GM19467 (cell line): ENCODE data around the gene PRKCA.
"Not testable (repeated sequence)": the region's sequence is repeated elsewhere in the genome, so short reads cannot be mapped to it uniquely, and the experiment has no call there.

Experiments used
- ATAC-seq: cut with Tn5 transposase; IDR thresholded peaks from one replicate; pipeline ENCODE4 v1.9.1; 2021; ENCODE audit warnings: mild to moderate bottlenecking, moderate library complexity; ENCODE audit not compliant: unreplicated experiment

Gene PRKCA

DNA sequence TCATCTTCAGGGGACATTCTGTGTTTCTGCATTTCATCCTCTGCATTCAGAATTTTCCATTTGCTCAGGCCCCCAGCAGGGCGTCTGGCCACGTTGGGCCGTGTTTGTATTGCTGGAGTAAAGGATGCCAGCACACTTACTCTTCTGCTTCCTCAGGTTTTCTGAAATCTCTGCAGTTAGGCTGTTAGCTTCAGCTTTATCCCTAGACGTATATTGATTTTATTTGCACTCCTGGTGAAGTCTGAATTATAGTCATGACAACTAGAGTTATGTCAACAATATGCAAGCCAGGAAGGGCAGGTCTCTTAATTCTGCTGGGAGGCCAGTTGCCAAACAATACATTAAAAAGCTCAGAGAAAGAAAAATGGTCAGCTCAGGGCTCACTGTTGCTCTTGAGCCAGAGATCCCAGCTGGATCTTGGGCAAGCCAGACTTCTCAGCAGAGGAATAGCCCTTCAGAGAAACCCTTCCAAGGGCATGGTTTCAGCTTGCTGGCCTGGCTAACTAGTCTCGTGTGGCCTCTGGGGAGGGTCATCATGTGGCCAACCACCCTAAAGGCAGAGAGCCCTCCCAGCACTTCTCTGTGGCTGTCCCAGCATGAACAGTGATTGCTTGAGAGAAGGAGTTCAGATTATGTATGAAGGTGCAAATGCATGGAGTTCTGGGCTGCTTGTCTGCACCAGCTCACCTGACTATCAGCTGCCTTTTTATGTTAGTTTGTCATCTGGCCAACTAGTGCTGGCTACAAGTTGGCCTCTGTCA is 422.3 kb downstream of the PRKCA start:
- ATAC-seq = no peak

- ATAC-seq = not testable (repeated sequence)
These were observed 423.0 kb downstream of the PRKCA start for GRCh38 chr17:66725438-66725837.

DNA sequence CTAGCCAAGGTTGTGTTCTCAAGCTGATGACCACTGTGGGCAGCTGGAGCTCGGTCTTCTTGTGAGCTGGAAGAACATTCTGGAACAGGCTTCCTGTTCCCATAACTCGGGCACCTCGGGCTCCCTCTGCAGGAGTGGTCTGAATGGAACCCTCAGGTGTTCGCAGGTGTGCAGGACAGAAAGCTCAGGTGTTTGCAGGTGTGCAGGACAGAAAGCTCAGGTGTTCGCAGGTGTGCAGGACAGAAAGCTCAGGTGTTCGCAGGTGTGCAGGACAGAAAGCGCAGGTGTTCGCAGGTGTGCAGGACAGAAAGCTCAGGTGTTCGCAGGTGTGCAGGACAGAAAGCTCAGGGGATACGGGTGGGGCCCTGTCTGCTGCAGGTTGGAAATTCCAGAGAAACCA is 423.5 kb downstream of the PRKCA start:
- ATAC-seq = no peak

- no peak for ATAC-seq
These were observed 424.0 kb downstream of the PRKCA start for GRCh38 chr17:66726371-66726770.

DNA sequence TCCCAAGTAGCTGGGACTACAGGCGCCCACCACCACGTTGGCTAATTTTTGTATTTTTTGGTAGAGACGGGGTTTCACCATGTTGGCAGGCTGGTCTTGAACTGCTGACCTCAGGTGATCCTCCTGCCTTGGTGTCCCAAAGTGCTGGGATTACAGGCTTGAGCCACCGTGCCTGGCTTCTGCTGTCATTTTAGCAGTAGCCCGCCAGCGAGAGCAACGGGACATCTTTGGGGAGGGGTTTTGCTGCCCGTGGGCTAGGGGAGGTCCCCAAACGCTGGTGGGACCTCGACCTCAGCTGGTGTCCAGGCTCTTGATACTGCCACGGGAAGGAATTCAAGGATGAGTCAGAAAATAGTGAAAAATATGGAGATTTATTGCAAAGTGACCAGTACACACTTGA is 424.4 kb downstream of the PRKCA start:
- no peak for ATAC-seq

DNA sequence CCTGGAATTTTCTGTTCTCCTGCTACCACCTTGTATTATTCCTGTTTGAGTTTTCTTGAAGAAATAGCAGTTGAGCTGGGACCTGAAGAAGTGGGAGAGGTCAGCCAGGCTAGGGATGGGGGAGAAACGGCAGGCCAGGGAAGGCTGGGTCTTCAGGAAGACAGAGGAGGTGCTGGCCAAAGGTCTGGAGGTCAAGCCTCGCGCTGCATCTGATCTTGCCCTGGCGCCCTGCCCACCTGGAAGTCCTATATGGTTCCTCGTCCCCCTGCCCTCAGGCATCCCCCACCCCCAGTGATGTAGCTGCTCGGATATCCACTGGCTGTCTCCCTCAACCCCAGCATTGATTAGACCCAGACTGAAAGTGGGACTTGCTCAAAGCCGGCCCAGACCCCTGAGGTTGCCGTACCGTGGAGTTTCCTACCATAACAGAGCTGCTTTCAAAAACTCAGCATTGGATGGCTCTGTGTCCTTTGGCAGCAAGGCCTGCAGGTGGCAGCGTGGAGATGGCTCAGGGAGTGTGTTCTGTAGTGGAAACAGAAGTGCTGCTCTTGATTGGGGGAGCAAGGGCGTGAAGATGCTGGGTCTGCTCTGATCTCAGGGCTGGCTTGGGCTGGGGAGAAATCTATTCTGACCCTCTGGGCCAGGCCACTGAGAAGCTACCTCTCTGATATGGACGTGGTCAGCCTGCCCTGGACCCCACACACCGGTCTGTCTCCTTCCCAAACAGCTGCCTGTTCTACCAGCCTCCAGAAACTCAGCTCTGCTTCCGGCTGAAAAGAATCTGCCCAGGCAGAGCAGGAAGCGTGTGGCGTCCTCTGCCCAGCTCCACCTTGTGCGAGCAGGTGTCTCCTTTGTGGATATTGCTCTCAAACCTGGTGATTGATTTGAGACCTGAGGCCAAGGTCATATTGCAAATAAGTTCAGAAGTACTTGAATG is 425.5 kb downstream of the PRKCA start:
- ATAC-seq = no peak

GRCh38 chr17:66730461-66730923 is 428.1 kb downstream of the PRKCA start:
- no peak for ATAC-seq

GRCh38 chr17:66733759-66734158 is 431.3 kb downstream of the PRKCA start:
- ATAC-seq = no peak

DNA sequence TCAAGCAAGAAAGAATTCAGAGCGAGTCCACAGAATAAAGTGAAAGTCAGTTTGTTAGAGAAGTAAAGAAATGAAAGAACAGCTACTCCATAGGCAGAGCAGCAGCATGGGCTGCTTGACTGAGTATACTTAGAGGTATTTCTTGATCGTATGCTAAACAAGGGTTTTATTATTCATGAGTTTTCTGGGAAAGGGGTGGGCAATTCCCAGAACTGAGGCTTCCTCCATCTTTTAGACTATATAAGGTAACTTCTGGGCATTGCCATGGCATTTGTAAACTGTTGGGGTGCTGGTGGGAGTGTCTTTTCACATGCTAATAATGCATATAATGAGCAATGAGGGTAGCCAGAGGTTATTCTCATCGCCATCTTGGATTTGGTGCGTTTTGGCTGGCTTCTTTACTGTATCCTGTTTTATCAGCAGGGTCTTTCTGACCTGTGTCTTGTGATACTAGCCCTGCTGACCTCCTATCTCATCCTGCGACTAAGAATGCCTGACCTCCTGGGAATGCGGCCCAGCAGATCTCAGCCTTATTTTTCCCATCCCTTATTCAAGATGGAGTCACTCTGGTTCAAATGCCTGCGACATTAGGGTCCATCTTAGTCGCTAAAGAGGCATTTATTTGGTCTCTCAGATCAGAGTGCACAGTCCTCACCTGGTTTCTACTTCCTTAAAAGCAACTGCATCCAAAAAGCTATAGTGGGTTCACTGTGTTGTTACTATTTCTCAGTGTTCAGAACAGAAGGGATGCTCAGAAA is 432.0 kb downstream of the PRKCA start:
- ATAC-seq = no peak

DNA sequence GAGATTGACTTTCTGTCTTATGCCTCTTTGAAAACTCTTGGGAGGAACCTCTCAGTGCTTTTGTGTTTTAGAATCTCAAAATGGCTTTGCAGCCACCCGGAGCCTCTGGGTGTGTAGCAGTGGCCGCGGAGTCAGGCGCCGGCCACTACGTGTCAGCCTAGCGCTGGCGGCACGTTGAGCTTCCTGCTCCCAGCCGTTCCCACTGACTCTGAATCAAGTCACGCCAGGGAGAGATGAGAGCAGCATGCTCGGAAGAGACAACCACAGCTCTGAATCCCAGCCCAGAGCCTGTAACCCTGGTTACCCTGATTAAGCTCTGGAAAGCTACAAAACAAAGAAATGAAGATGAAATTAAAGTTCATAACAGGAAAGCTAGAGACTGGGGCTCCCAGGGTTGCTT is 435.1 kb downstream of the PRKCA start:
- no peak for ATAC-seq

DNA sequence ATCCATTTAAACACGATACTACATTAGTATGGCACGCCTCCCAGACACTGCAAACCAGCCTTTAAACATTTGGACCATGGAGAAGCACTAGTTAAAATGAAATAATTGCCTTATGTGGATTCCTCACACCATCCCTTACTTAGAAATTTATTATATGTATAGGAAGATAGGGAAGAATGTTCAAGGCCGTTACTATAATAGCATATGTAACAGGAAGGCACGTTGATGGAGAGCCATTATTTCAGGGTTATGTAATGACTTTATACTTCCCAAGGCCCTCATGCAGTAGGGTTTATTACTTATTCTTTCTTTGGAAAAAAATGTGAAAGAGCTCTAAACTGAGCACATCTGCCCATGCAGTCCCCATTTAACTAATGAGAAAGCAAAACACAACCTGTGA is 435.9 kb downstream of the PRKCA start:
- no peak for ATAC-seq

GRCh38 chr17:66739553-66739952 is 437.1 kb downstream of the PRKCA start:
- ATAC-seq = no peak

DNA sequence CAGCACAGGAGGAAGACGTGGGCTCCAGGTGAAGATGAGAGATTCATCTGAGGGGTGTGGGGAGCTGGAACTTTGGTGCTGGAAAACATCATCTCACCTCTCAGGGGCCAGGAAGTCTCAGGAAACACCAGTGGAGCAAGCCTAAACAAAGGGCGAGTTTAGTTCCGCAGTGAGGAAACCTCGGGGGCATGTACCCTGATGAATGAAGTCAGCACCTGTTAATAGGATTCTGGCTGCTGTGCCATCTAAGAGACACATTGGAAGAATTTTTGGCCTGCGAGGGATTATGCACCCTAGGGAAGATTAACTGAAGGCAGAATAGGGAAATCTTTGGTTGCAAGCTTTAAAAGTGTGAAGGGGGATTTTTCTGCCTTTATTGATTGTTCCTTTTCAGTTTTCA is 437.8 kb downstream of the PRKCA start:
- ATAC-seq = no peak

GRCh38 chr17:66743511-66743910 is 441.1 kb downstream of the PRKCA start:
- ATAC-seq = no peak

DNA sequence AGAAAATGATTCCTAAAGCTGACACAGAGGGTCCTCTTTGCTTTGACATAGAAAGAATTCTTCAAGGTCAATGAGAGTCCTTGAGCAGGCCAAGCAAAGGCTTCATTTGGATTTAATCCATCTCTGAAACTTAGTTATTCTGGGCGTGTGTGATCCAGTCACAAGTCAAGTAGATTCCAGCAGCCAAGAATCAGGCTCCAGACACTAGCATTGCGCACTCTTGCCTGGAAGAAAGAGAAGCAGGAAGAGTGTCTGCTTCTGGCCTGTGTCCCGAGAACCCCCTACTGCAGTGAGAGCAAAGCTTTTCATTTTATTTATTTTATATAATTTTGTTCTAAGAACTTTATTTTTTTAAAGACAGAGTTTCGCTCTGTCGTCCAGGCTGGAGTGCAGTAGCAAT is 444.3 kb downstream of the PRKCA start:
- no peak for ATAC-seq

DNA sequence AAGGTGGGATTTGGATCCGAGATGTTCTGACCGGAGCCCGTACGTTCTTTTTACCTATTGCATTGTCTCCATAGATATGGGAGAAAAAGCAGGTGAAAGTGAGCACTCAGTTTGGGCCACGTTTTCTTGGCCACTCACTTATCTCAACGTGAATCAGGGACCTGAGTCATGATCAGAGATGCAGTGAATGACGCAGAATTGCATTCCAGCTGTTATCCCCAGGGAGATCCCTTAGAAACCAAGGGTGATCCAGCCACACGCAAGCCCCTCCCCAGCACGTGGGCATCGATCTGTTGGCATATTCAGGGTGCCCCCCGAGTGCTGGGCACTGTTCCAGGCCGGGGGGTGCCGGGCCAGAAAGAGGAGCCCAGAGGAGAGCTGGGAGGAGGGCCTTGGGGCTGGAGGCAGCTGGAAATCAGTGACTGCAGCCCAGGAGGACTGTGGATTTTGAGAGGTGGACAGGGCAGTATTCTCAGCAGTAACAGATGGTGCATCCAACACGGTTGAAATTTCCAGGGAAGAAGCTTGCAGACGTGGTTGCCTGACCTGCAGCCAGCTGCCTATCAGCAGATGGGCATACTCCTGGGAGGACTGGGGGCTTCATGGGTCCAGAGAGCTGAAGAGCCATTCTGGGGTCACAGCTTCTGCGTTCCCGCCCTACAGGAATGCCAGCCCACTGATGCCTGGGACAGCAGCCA is 445.3 kb downstream of the PRKCA start:
- no peak for ATAC-seq

DNA sequence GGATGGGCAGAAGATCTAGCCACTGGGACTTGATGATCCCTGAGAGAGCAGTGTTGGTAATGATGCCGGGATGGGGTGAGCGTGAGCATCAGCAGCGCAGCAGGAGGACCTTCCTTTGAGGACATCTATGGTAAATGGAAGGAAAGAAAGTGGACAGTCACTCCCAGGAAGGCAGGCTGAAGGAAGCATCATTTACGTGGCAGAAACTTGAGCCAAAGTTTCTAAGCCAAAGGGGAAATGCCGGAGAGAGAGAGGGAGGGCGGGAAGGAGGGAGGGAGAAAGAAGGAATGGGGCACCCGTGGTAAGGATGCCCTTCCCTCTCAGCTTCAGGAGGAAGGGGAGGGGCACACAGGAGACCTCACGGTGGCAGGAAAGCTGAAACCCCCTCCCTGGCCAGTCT is 446.2 kb downstream of the PRKCA start:
- no peak for ATAC-seq

DNA sequence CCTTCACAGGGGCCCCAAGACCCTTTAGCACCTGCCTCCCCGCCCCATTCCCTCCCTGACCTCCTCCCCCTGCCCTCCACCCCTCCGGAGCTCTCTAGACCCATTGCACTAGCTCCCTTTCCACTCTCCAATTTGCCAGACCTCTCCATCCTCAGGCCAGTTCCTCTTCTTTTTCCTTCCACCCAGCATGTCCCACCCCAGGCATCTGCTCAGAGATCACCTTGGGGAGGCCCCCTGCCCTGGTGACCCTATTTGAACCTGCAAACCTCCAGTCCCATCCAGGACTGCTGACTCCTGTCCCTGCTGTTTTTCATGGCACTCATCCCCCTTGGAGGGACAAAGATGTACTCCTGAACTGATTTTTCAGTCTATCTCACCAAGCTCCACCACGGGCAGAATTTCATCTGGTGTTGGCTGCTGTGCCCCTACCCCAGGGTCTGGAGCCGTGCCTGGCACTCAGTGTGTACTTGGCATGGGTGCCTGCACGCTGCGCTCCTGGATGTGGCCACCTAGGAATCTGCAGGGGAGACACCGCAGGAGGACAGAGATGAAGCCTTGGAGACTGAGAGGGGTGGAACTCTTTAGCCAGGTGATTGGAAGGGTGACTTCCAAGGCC is 446.9 kb downstream of the PRKCA start:
- no peak for ATAC-seq

- no peak for ATAC-seq
These were observed 447.7 kb downstream of the PRKCA start for GRCh38 chr17:66750116-66750515.
